GM03348 (cell line): ENCODE results near the gene HTRA1.

Source experiments
- DNase-seq: peaks from one replicate; pipeline ENCODE4 v3.0.0; 2012; ENCODE audit warnings: low spot score

The HTRA1 gene

GRCh38 chr10:122516734-122517133, 55.4 kb downstream of the HTRA1 start:
- no peak for DNase-seq

- DNase-seq = no peak
Measured at GRCh38 chr10:122519144-122519543, 57.8 kb downstream of the HTRA1 start.

GRCh38 chr10:122519873-122520272, 58.5 kb downstream of the HTRA1 start:
- DNase-seq = no peak

- no peak for DNase-seq
Measured at GRCh38 chr10:122521011-122521410, 59.7 kb downstream of the HTRA1 start.

GRCh38 chr10:122524811-122525210, 63.5 kb downstream of the HTRA1 start:
- no peak for DNase-seq

- DNase-seq = no peak
Measured at GRCh38 chr10:122525788-122526187, 64.4 kb downstream of the HTRA1 start.

GRCh38 chr10:122526892-122527291, 65.5 kb downstream of the HTRA1 start:
- DNase-seq = no peak

GRCh38 chr10:122530177-122530576, 68.8 kb downstream of the HTRA1 start:
- no peak for DNase-seq

GRCh38 chr10:122531261-122531660, 69.9 kb downstream of the HTRA1 start:
- DNase-seq = no peak

- no peak for DNase-seq
Measured at GRCh38 chr10:122531939-122532338, 70.6 kb downstream of the HTRA1 start.

- no peak for DNase-seq
Measured at GRCh38 chr10:122532601-122533296, 71.4 kb downstream of the HTRA1 start.

- DNase-seq = no peak
Measured at GRCh38 chr10:122537545-122537944, 76.2 kb downstream of the HTRA1 start.

GRCh38 chr10:122541541-122542002, 80.2 kb downstream of the HTRA1 start:
- DNase-seq = no peak

GRCh38 chr10:122543676-122544445, 82.5 kb downstream of the HTRA1 start:
- no peak for DNase-seq

GRCh38 chr10:122544493-122544892, 83.1 kb downstream of the HTRA1 start:
- DNase-seq = no peak

- DNase-seq = no peak
Measured at GRCh38 chr10:122546242-122546641, 84.9 kb downstream of the HTRA1 start.

- no peak for DNase-seq
Measured at GRCh38 chr10:122548407-122549085, 87.2 kb downstream of the HTRA1 start.

- no peak for DNase-seq
Measured at GRCh38 chr10:122549636-122550035, 88.3 kb downstream of the HTRA1 start.

GRCh38 chr10:122550427-122550826, 89.1 kb downstream of the HTRA1 start:
- no peak for DNase-seq

- no peak for DNase-seq
Measured at GRCh38 chr10:122550983-122551382, 89.6 kb downstream of the HTRA1 start.

- DNase-seq = no peak
Measured at GRCh38 chr10:122551450-122551849, 90.1 kb downstream of the HTRA1 start.

- DNase-seq = no peak
Measured at GRCh38 chr10:122553341-122553740, 92.0 kb downstream of the HTRA1 start.
